Measurements from ENCODE around the gene KCNF1. TPM values are rescaled to one million over a fixed set of nuclear protein-coding genes. Genes with fewer than 3 reads are reported as not detected.
A peak's percentile ranks its signal among the peaks of the same experiment; 100 is the strongest.

Gene KCNF1
- polyA plus RNA-seq, 1 donor from 2014 or later, result 11.4 TPM

- H3K79me2 ChIP-seq (replicated peaks; ENCODE audit: insufficient read depth, low read length), result no peaks in the 10 kb centered on the region
These were observed 26.5 kb upstream of the KCNF1 start for GRCh38 chr2:10885094-10885860.

GRCh38 chr2:10887476-10887875 is 24.3 kb upstream of the KCNF1 start:
- no peaks in the 10 kb centered on the region for H3K79me2 ChIP-seq (replicated peaks; ENCODE audit: insufficient read depth, low read length)
- no peaks in the 10 kb centered on the region for H3K9me3 ChIP-seq (ENCODE audit: low read length)
- H2AFZ ChIP-seq (ENCODE audit: low read depth, low read length), result no peak overlapping the region
- no peak overlapping the region for H3K27ac ChIP-seq (ENCODE audit: low read length)
- H3K9ac ChIP-seq (ENCODE audit: low read length), result no peak overlapping the region
- no peak overlapping the region for H3K4me2 ChIP-seq (ENCODE audit: low read length)
- H3K4me3 ChIP-seq (ENCODE audit: low read length), result no peak overlapping the region
- H3K9me2 ChIP-seq (ENCODE audit: insufficient read depth, low read length), result no peaks in the 10 kb centered on the region
- no peaks in the 10 kb centered on the region for H4K20me1 ChIP-seq (ENCODE audit: insufficient read depth)
- no peaks in the 10 kb centered on the region for H3K27me3 ChIP-seq (ENCODE audit: insufficient read depth, low read depth, low read length)
- H3K36me3 ChIP-seq (ENCODE audit: insufficient read depth, low read length), result no peaks in the 10 kb centered on the region
- H3F3A ChIP-seq (ENCODE audit: insufficient read depth, low read length, poor library complexity, severe bottlenecking), result no peaks in the 10 kb centered on the region
- TF ChIP-seq SMC3 (conservative IDR thresholded peaks at IDR 0.05; ENCODE audit: poor library complexity), result no peak
- no peak for TF ChIP-seq CTCF (IDR thresholded peaks at IDR 0.05; ENCODE audit: poor library complexity, severe bottlenecking)
- TF ChIP-seq MXI1 (conservative IDR thresholded peaks at IDR 0.05; ENCODE audit: poor library complexity, severe bottlenecking), result no peak
- TF ChIP-seq POLR2AphosphoS5 (IDR thresholded peaks at IDR 0.05), result no peak
- no peak for TF ChIP-seq EZH2 (IDR thresholded peaks at IDR 0.05; ENCODE audit: borderline replicate concordance, insufficient read depth, low read length, poor library complexity, severe bottlenecking)

More at GRCh38 chr2:10885094-10885860, 26.5 kb upstream of the KCNF1 start:
- TF ChIP-seq MXI1 (conservative IDR thresholded peaks at IDR 0.05; ENCODE audit: poor library complexity, severe bottlenecking) (no peak), REST (IDR thresholded peaks at IDR 0.05; ENCODE audit: borderline replicate concordance) (no peak), RAD21 (conservative IDR thresholded peaks at IDR 0.05) (no peak), SMC3 (conservative IDR thresholded peaks at IDR 0.05; ENCODE audit: poor library complexity) (no peak), POLR2AphosphoS5 (IDR thresholded peaks at IDR 0.05) (no peak), EP300 (conservative IDR thresholded peaks at IDR 0.05; ENCODE audit: poor library complexity, severe bottlenecking) (no peak), CTCF (IDR thresholded peaks at IDR 0.05; ENCODE audit: poor library complexity, severe bottlenecking) (no peak), TAF1 (IDR thresholded peaks at IDR 0.05; ENCODE audit: low read depth) (no peak), EZH2 (IDR thresholded peaks at IDR 0.05; ENCODE audit: borderline replicate concordance, insufficient read depth, low read length, poor library complexity, severe bottlenecking) (no peak)
- H3K27ac ChIP-seq (ENCODE audit: low read length), result peak overlapping the region; percentile 76
- H3K4me2 ChIP-seq (ENCODE audit: low read length), result peak overlapping the region; percentile 15
- no peaks in the 10 kb centered on the region for H3K9me3 ChIP-seq (ENCODE audit: low read length)
- H3K9ac ChIP-seq (ENCODE audit: low read length), result peak overlapping the region; percentile 30
- H3K36me3 ChIP-seq (ENCODE audit: insufficient read depth, low read length), result no peaks in the 10 kb centered on the region
- no peaks in the 10 kb centered on the region for H3K27me3 ChIP-seq (ENCODE audit: insufficient read depth, low read depth, low read length)
- no peak overlapping the region for H2AFZ ChIP-seq (ENCODE audit: low read depth, low read length)
- H3F3A ChIP-seq (ENCODE audit: insufficient read depth, low read length, poor library complexity, severe bottlenecking), result no peaks in the 10 kb centered on the region
- peak overlapping the region; percentile 39 for H3K4me3 ChIP-seq (ENCODE audit: low read length)
- no peaks in the 10 kb centered on the region for H3K9me2 ChIP-seq (ENCODE audit: insufficient read depth, low read length)
- H4K20me1 ChIP-seq (ENCODE audit: insufficient read depth), result no peaks in the 10 kb centered on the region
